GM18519 (cell line): ENCODE data around the gene HDHD2.

Experiments used
- ATAC-seq: cut with Tn5 transposase; IDR thresholded peaks from one replicate; pipeline ENCODE4 v1.9.1; 2021; ENCODE audit warnings: mild to moderate bottlenecking, moderate library complexity; ENCODE audit not compliant: unreplicated experiment, low FRiP score

Gene HDHD2

GRCh38 chr18:47149457-47150028, 757 bp downstream of the HDHD2 start:
- ATAC-seq: no peak

DNA sequence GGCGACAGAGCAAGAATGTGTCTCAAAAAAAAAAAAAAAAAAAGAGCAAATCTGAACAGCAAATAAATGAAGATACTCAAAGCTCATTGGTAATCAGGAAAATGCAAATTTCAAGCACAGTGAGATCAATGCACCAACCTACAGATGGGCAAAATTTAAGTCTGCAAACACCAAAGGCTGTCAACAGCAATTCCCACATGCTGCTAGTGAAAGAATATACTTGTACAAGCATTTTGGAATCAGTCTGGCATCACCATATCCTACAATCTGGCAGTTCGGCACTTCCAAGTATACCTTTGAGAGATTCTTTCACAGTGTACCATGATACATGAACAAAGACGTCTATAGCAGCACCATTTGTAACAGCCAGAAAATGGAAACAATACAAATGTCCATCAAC, 4.1 kb downstream of the HDHD2 start:
- ATAC-seq: no peak

GRCh38 chr18:47143899-47144485, 6.3 kb downstream of the HDHD2 start:
- ATAC-seq: no peak

- no peak for ATAC-seq
These were observed 7.1 kb downstream of the HDHD2 start for GRCh38 chr18:47143153-47143552.

GRCh38 chr18:47141289-47141688, 9.0 kb downstream of the HDHD2 start:
- no peak for ATAC-seq

DNA sequence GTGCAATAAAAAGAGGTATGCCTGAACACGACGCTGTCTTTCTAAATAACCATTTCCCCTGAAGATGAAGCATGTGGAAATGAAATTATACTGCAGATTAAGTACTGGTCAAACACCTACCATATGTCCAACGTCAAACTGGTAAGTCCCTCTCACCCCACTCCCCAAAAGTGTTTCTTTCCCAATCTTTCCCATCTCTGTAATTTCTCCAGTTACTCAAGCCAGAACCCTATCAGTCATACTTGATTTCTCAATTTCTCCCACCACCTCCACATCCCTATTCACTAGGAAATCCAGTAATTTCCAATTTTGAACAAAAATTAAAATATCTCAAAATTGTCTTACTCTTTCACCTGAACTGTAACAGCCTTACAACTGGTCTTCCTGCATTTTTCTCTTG, 29.2 kb downstream of the HDHD2 start:
- ATAC-seq: no peak

DNA sequence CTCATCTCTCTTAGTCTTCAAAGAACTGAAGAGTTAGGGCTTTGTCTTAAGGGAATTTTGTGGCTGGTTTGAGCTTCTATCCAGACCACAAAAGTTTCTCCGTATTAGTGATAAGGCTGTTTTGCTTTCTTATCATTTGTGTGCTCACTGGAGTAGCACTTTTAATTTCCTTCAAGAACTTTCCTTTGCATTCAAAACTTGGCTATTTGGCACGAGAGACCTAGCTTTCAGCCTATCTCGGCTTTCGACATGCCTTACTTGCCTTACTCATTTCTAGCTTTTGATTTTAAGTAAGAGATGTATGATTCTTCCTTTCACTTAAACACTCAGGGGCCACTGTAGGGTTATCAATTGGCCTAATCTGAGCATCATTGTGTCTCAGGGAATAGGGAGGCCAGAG, 29.9 kb downstream of the HDHD2 start:
- ATAC-seq: peak; percentile 96

GRCh38 chr18:47118981-47119380, 31.3 kb downstream of the HDHD2 start:
- ATAC-seq: no peak

DNA sequence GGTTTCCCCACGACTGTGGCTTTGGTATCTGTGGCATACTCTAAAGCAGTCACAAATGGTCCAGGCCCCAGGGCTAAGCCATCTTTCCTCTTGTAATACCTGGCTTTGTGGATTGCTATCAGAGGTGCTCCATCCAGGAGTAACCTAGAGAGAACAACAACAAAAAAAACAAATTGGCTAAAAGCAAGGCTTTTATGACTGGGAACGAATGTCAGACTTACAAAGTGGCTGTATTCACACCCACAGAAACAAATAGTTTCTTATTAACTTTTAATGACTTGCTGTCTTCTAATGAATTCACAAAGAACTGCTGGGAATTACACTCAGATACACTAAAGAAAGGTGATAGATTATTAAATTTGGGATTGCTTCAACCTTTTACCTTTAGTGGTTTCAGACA, 35.1 kb downstream of the HDHD2 start:
- no peak for ATAC-seq

- ATAC-seq: no peak
These were observed 36.3 kb downstream of the HDHD2 start for GRCh38 chr18:47113796-47114540.

DNA sequence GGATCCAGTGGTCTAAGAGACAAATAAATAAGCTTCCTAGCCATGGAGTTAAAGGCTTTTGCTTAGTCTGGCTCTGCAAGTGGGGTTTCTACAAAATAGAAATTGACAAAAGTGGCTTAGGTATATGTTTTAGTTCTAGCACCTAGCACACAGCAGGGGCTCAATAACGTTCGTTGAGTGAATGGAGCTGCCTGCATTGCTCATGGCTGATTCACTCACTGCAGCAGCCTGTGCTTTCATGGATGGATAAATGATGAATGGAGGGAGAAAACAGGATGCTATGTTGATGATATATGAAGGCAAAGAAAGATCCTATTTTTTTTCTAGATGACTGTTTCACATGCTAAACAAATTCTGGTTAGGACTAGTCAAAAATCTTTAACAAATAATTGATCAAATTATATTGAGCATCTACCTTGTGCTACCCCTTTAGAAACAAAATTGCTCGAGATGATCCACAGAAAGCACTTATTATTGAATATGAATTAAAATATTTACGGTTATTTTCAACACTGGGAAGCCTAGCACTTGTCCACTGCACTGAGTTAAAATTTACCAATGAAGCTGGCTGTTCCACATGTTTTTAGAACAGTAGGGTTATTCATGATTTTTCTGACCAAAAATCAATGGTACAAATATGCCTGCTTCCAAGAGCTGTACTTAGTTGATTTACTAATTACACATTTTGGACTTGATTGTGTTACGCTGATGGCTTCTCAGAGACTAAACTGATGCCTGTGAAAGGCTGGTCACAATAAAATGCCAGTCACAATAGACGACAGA, 39.6 kb downstream of the HDHD2 start:
- ATAC-seq: no peak

GRCh38 chr18:47109720-47110119, 40.6 kb downstream of the HDHD2 start:
- no peak for ATAC-seq

- no peak for ATAC-seq
These were observed 41.3 kb downstream of the HDHD2 start for GRCh38 chr18:47108998-47109405.

GRCh38 chr18:47108373-47108772, 41.9 kb downstream of the HDHD2 start:
- ATAC-seq: no peak

DNA sequence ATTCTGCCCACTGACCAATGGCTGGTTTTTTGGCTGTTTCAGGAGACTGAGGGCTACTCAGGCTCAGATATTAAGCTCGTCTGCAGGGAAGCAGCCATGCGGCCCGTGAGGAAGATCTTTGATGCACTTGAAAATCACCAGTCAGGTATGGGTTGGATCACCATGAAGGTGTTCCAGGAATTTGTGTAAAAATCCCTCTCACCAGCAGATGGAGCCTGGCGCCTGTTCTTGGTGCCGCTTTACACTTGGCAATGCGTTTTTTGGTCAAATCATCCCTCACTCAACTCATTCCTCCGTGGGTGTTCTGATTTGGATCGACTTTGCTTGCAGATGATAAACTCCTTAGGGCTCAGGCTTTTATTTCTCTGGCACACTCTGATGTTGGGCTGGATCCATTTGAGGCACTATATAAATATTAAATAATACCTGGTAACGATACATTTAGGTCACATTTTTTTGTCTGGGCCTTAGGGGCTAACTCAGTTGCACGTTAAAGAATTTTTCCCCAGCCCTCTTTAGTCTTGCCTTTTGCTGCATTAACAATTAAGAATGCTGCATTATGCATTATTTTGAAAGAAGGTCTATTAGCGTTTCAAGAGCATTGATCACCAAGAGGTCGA, 50.0 kb downstream of the HDHD2 start:
- ATAC-seq: no peak

GRCh38 chr18:47095810-47096209, 54.5 kb downstream of the HDHD2 start:
- no peak for ATAC-seq

DNA sequence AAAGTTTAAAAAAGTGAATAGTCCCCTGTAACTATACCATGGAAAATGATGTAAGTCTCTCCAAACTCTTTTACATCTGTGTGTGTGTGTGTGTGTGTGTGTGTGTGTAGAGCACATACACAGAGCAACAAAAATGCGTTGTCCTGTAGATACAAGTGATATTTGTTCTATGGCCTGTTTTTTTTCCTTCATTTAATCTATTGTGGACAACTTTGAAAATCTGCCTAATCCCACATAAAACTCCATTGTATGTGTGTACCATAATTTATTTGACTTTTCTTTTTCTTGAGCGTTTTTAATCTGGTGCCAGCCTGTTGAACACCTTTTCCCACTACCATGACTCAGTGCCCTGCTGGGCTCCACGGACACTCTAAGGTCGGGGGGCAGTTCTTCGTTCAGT, 62.6 kb downstream of the HDHD2 start:
- no peak for ATAC-seq

DNA sequence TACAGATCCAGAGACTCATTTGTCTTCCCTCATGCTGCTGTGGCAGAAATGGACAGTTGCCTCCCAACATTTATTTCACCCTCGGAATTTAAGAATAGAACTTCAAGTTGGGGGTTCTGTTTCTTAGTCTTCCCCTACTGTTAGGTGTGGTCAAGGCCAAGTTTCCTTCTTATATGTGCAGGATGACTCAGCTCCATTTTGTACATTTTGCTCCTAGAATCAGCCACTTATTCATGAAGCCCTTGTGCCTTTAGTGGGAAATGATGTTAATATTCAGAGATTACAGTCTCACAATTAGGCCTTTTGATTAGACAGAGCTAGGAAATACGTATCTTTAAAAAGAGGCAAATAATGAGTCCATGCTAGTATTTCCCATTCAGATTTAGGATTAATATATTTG, 68.7 kb downstream of the HDHD2 start:
- no peak for ATAC-seq

DNA sequence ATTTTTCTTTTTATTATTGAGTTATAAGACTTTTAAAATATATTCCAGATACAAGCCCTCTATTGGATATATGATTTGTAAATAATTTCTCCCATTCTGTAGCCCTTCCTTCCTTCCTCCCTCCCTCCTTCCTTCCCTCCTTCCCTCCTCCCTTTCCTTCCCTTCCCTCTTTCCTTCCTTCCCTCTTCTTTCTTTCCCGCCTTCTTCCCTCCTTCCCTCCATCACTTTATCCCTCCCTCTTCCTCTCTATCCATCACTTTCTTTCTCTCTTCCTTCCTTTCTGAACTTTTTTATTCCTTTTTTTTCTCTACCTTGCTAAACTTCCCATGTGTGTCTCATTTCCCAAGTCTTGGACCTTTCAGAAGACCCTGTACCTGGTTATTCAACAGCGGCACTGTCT, 69.4 kb downstream of the HDHD2 start:
- ATAC-seq: no peak

- no peak for ATAC-seq
These were observed 73.2 kb downstream of the HDHD2 start for GRCh38 chr18:47077111-47077510.
